ENCODE results near the gene FOXK1.

DNA sequence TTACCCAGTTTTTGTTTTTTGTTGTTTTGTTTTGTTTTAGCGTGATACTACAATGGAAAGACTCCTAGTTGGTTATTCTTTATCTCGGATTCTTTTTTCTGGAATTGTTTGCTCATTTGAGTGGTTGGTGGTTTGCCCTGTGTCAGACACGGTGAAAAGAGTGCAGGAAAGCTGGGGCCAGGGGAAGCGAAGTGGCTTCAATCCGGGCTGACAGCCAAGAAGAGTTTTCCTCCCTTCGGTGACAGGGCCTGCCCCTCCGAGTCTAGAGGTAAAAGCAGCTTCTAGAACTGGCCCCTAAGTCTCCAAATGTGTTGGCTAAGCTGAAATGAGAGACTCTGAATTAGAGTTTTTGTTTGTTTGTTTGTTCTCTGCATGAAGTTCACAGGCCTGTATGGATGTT is 87.7 kb downstream of the FOXK1 start:
- TF ChIP-seq ZNF592 (IDR thresholded peaks at IDR 0.05) (no peak), CTCF (IDR thresholded peaks at IDR 0.05 in 2 of 3, conservative IDR thresholded peaks at IDR 0.05 in 1 of 3; ENCODE audit: insufficient read depth in 2 of 3, low read depth in 1 of 3, low read length in 3 of 3) (no peak), PTTG1 (tag; IDR thresholded peaks at IDR 0.05; ENCODE audit: low read depth) (no peak), JUND (IDR thresholded peaks at IDR 0.05; ENCODE audit: borderline replicate concordance, low read depth, low read length) (no peak), JUND (tag; IDR thresholded peaks at IDR 0.05; ENCODE audit: borderline replicate concordance, low read depth, low read length) (no peak), POLR2AphosphoS5 (IDR thresholded peaks at IDR 0.05; ENCODE audit: control insufficient read depth, insufficient read depth, low read depth, low read length) (no peak), KAT2B (IDR thresholded peaks at IDR 0.05; ENCODE audit: low read depth, low read length) (no peak), GABPA (tag; conservative IDR thresholded peaks at IDR 0.05; ENCODE audit: low read depth) (no peak), CBX2 (IDR thresholded peaks at IDR 0.05; ENCODE audit: insufficient read depth, low read length, poor library complexity, severe bottlenecking) (no peak), ZNF239 (CRISPR knock-in tag; IDR thresholded peaks at IDR 0.05) (no peak), HEY1 (CRISPR knock-in tag; IDR thresholded peaks at IDR 0.05; ENCODE audit: borderline replicate concordance) (no peak)
- TF ChIP-seq, protein P1, sequence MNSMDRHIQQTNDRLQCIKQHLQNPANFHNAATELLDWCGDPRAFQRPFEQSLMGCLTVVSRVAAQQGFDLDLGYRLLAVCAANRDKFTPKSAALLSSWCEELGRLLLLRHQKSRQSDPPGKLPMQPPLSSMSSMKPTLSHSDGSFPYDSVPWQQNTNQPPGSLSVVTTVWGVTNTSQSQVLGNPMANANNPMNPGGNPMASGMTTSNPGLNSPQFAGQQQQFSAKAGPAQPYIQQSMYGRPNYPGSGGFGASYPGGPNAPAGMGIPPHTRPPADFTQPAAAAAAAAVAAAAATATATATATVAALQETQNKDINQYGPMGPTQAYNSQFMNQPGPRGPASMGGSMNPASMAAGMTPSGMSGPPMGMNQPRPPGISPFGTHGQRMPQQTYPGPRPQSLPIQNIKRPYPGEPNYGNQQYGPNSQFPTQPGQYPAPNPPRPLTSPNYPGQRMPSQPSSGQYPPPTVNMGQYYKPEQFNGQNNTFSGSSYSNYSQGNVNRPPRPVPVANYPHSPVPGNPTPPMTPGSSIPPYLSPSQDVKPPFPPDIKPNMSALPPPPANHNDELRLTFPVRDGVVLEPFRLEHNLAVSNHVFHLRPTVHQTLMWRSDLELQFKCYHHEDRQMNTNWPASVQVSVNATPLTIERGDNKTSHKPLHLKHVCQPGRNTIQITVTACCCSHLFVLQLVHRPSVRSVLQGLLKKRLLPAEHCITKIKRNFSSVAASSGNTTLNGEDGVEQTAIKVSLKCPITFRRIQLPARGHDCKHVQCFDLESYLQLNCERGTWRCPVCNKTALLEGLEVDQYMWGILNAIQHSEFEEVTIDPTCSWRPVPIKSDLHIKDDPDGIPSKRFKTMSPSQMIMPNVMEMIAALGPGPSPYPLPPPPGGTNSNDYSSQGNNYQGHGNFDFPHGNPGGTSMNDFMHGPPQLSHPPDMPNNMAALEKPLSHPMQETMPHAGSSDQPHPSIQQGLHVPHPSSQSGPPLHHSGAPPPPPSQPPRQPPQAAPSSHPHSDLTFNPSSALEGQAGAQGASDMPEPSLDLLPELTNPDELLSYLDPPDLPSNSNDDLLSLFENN (IDR thresholded peaks at IDR 0.05; ENCODE audit: low read depth in 2 of 2, low read length in 2 of 2), result no peak
- TF ChIP-seq, protein P2, sequence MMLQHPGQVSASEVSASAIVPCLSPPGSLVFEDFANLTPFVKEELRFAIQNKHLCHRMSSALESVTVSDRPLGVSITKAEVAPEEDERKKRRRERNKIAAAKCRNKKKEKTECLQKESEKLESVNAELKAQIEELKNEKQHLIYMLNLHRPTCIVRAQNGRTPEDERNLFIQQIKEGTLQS (IDR thresholded peaks at IDR 0.05), result no peak
- TF ChIP-seq, protein P2 (CRISPR knock-in tag; conservative IDR thresholded peaks at IDR 0.05), result no peak

All from K562 (cell line).